Keratinocyte (primary cell): ENCODE results near the gene SLC46A3. TPM values are rescaled to one million over a fixed set of nuclear protein-coding genes. Genes with fewer than 3 reads are reported as not detected.

Experiments used
- DNase-seq: peaks from one replicate; pipeline ENCODE4 v3.0.0-alpha.2; 2011; ENCODE audit warnings: low read depth, missing footprints, low spot score
- FAIRE-seq: peaks from 2 replicates; lab custom pipeline; 2011; peaks lifted over from hg19 to GRCh38; lab: Jason Lieb, UNC
- H2AFZ ChIP-seq: 2 replicates; pipeline ENCODE4 v1.6.0; 2012; ENCODE audit warnings: low read length, control low read depth, inconsistent platforms; ENCODE audit not compliant: control insufficient read depth
- H3K27ac ChIP-seq: 2 replicates; pipeline ENCODE4 v1.5.1; 2011; ENCODE audit warnings: low read length; ENCODE audit not compliant: control insufficient read depth, insufficient read depth
- H3K27me3 ChIP-seq: 3 replicates; pipeline ENCODE4 v1.6.0; 2011; ENCODE audit warnings: low read length; ENCODE audit not compliant: control insufficient read depth, insufficient read depth; ENCODE audit errors: extremely low read depth
- H3K36me3 ChIP-seq, 2 experiments: 2 replicates in 1 of 2; 3 replicates in 1 of 2; pipeline ENCODE4 v1.5.1; 2011; ENCODE audit warnings: low read length in 2 of 2, mild to moderate bottlenecking in 1 of 2; ENCODE audit not compliant: control insufficient read depth in 2 of 2, insufficient read depth in 2 of 2; ENCODE audit errors: extremely low read depth in 1 of 2
- H3K4me1 ChIP-seq: 3 replicates; pipeline ENCODE4 v1.5.1; 2011; ENCODE audit warnings: low read length; ENCODE audit not compliant: control insufficient read depth, insufficient read depth; ENCODE audit errors: extremely low read depth
- H3K4me2 ChIP-seq: 3 replicates; pipeline ENCODE4 v1.6.0; 2011; ENCODE audit warnings: low read depth, low read length; ENCODE audit not compliant: control insufficient read depth, insufficient read depth; ENCODE audit errors: extremely low read depth
- H3K4me3 ChIP-seq, 3 experiments: fragments of 200-600 bp in 1 of 3; sonication (generic) in 1 of 3; 2 replicates in 2 of 3; 3 replicates in 1 of 3; pipeline ENCODE4 v1.5.1; 2011 to 2016; ENCODE audit warnings: low read length in 3 of 3, mild to moderate bottlenecking in 3 of 3, control low read depth in 2 of 3, inconsistent platforms in 1 of 3, low read depth in 1 of 3, mixed read lengths in 1 of 3, mixed run types in 1 of 3, moderate library complexity in 1 of 3; ENCODE audit not compliant: control insufficient read depth in 2 of 3, insufficient read depth in 2 of 3; ENCODE audit errors: extremely low read depth in 1 of 3
- H3K79me2 ChIP-seq: 2 replicates; pipeline ENCODE4 v1.6.0; 2012; ENCODE audit warnings: low read length; ENCODE audit not compliant: control insufficient read depth, insufficient read depth
- H3K9ac ChIP-seq: 3 replicates; pipeline ENCODE4 v1.6.0; 2011; ENCODE audit warnings: low read length; ENCODE audit not compliant: control insufficient read depth, insufficient read depth; ENCODE audit errors: extremely low read depth
- H3K9me1 ChIP-seq: 3 replicates; pipeline ENCODE4 v1.6.0; 2011; ENCODE audit warnings: low read length; ENCODE audit not compliant: control insufficient read depth, insufficient read depth; ENCODE audit errors: extremely low read depth
- H3K9me3 ChIP-seq: 2 replicates; pipeline ENCODE4 v1.5.1; 2012; ENCODE audit warnings: low read depth, low read length; ENCODE audit not compliant: control insufficient read depth
- H4K20me1 ChIP-seq: 3 replicates; pipeline ENCODE4 v1.6.0; 2011; ENCODE audit warnings: low read length; ENCODE audit not compliant: control insufficient read depth, insufficient read depth; ENCODE audit errors: extremely low read depth
- CTCF ChIP-seq, 3 experiments: IDR thresholded peaks in 1 of 3; conservative IDR thresholded peaks in 1 of 3; optimal IDR thresholded peaks in 1 of 3; 2 replicates in 2 of 3; 3 replicates in 1 of 3; pipeline versions ENCODE3 to v1.5.1; 2011; ENCODE audit warnings: low read length in 3 of 3, mild to moderate bottlenecking in 3 of 3, moderate library complexity in 2 of 3, control low read depth in 1 of 3, inconsistent platforms in 1 of 3; ENCODE audit not compliant: insufficient read depth in 2 of 3; ENCODE audit errors: extremely low read depth in 1 of 3
- EZH2 ChIP-seq: IDR thresholded peaks from one replicate; pipeline ENCODE4 v1.6.1; 2012; ENCODE audit warnings: inconsistent platforms, mild to moderate bottlenecking, low read length, moderate library complexity
- dilution Hi-C: fragments of 300-500 bp; cut with MboI; formaldehyde crosslinking; loops from one replicate; pipeline ENCODE4 v1.7.0; 2020; ENCODE audit warnings: low sequenced_read_pairs; ENCODE audit not compliant: extremely low pct_ligation_motif_present
- polyA plus RNA-seq, 5 experiments: library from polyadenylated mRNA; depleted of rRNA in 3 of 5; stranded (reverse) in 3 of 5; stranded (forward) in 1 of 5; unstranded in 1 of 5; fragments of >200 nt; gene quantifications; 1 replicate in 1 of 5; 2 replicates in 3 of 5; 3 replicates in 1 of 5; pipeline versions ENCODE4 v1.2.1 to v1.2.3, GENCODE V29; 2011 to 2012; ENCODE audit warnings: missing spikeins in 2 of 5, low read depth in 1 of 5, low replicate concordance in 1 of 5

Gene SLC46A3
- polyA plus RNA-seq, 1 donor (not counting 4 experiments of a cell fraction or from before 2014, with no cell fraction given): 14.1 TPM

DNA sequence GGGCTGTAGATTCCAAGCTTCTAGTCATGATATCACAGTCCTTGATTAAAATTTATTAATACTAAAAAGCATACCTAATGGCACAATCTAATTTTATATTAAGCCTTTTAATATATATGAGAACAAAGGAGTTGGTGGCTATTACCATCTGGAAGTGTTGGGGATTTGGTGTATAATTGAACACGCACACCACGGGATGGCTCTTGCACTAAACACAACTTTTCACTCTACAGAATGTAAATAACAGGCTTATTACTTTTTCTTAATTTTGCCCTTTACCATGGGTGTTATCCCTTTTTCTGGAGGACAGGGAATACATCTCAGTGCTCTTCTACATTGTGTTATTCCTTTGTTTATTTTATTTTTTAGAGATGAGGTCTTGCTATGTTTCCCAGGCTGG, 38.2 kb downstream of the SLC46A3 start:
- Histone ChIP-seq H4K20me1 (no peaks in the 10 kb centered on the region), H3K27ac (no peak overlapping the region), H3K27me3 (no peaks in the 10 kb centered on the region), H3K9me3 (no peaks in the 10 kb centered on the region), H3K4me1 (no peaks in the 10 kb centered on the region), H3K79me2 (no peaks in the 10 kb centered on the region), H3K4me2 (no peak overlapping the region), H2AFZ (no peak overlapping the region), H3K9me1 (no peaks in the 10 kb centered on the region), H3K4me3 (no peak overlapping the region), H3K9ac (no peak overlapping the region), H3K36me3 (peaks cover 6 to 9% of the 10 kb centered on the region in 2 experiments)
- dilution Hi-C loops: loop anchor here (25.0 kb wide), 1 partner anchor 107 kb away; no protein-coding TSS in a partner anchor
- TF ChIP-seq EZH2: no peak
- TF ChIP-seq CTCF (optimal IDR thresholded peaks at IDR 0.05 in 1 of 3, IDR thresholded peaks at IDR 0.05 in 1 of 3, conservative IDR thresholded peaks at IDR 0.05 in 1 of 3; ENCODE audit: extremely low read depth in 1 of 3, insufficient read depth in 2 of 3, low read length in 3 of 3): no peak
- DNase-seq (no peak), FAIRE-seq (no peak)

GRCh38 chr13:28679628-28680027, 39.1 kb downstream of the SLC46A3 start:
- no peak overlapping the region for H3K4me3 ChIP-seq
- no peak overlapping the region for H3K27ac ChIP-seq
- dilution Hi-C loops: loop anchor here (25.0 kb wide), 1 partner anchor 108 kb away; no protein-coding TSS in a partner anchor
- no peak for FAIRE-seq
- H3K36me3 ChIP-seq: peaks cover 10 to 11% of the 10 kb centered on the region in 2 experiments
- DNase-seq: no peak
- H4K20me1 ChIP-seq: no peaks in the 10 kb centered on the region
- no peaks in the 10 kb centered on the region for H3K9me1 ChIP-seq
- no peaks in the 10 kb centered on the region for H3K4me1 ChIP-seq
- TF ChIP-seq EZH2 (no peak), CTCF (optimal IDR thresholded peaks at IDR 0.05 in 1 of 3, IDR thresholded peaks at IDR 0.05 in 1 of 3, conservative IDR thresholded peaks at IDR 0.05 in 1 of 3; ENCODE audit: extremely low read depth in 1 of 3, insufficient read depth in 2 of 3, low read length in 3 of 3) (peak in 1 of 3 experiments; percentile 11)
- H3K4me2 ChIP-seq: no peak overlapping the region
- H3K79me2 ChIP-seq: no peaks in the 10 kb centered on the region
- H3K9me3 ChIP-seq: no peaks in the 10 kb centered on the region
- no peaks in the 10 kb centered on the region for H3K27me3 ChIP-seq
- no peak overlapping the region for H3K9ac ChIP-seq
- H2AFZ ChIP-seq: no peak overlapping the region
